22Rv1 (cell line): ENCODE measurements around the gene CAPRIN1.
"Not testable (repeated sequence)": the region's sequence is repeated elsewhere in the genome, so short reads cannot be mapped to it uniquely, and the experiment has no call there.

Source experiments
- H3K27ac ChIP-seq: fragments of 450-650 bp; 2 replicates; pipeline ENCODE4 v1.5.1; 2017
- CTCF ChIP-seq: fragments of 450-650 bp; IDR thresholded peaks from 2 replicates; pipeline ENCODE4 v1.5.1; 2017; ENCODE audit warnings: mild to moderate bottlenecking
- ZFX ChIP-seq: fragments of 450-650 bp; IDR thresholded peaks from 2 replicates; pipeline ENCODE4 v1.6.1; 2017; ENCODE audit warnings: antibody characterized with exemption, borderline replicate concordance

The CAPRIN1 gene

GRCh38 chr11:34053161-34053686 lies 1.7 kb downstream of the CAPRIN1 start:
- H3K27ac ChIP-seq, result peak overlapping the region; percentile 98
- TF ChIP-seq ZFX, result no peak
- no peak for TF ChIP-seq CTCF

DNA sequence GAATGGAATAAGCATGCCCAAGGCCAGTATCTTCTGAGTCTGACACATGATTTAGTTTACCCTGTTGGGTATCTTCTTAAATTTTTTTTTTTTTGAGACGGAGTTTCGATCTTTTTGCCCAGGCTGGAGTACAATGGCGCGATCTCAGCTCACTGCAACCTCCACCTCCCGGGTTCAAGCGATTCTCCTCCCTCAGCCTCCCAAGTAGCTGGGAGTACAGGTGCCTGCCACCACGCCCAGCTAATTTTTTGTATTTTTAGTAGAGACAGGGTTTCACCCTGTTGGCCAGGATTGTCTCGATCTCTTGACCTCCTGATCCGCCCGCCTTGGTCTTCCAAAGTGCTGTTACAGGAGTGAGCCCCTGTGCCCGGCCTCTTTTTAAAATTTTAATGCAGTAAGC lies 2.8 kb downstream of the CAPRIN1 start:
- not testable (repeated sequence) for H3K27ac ChIP-seq

GRCh38 chr11:34055218-34056000 lies 3.9 kb downstream of the CAPRIN1 start:
- H3K27ac ChIP-seq, result peak overlapping the region; percentile 42
- TF ChIP-seq ZFX (no peak), CTCF (no peak)

GRCh38 chr11:34056672-34057071 lies 5.1 kb downstream of the CAPRIN1 start:
- peak overlapping the region; percentile 42 for H3K27ac ChIP-seq
- no peak for TF ChIP-seq ZFX
- TF ChIP-seq CTCF, result no peak

GRCh38 chr11:34063061-34063795 lies 11.7 kb downstream of the CAPRIN1 start:
- H3K27ac ChIP-seq, result no peak overlapping the region
- TF ChIP-seq ZFX (no peak), CTCF (no peak)

DNA sequence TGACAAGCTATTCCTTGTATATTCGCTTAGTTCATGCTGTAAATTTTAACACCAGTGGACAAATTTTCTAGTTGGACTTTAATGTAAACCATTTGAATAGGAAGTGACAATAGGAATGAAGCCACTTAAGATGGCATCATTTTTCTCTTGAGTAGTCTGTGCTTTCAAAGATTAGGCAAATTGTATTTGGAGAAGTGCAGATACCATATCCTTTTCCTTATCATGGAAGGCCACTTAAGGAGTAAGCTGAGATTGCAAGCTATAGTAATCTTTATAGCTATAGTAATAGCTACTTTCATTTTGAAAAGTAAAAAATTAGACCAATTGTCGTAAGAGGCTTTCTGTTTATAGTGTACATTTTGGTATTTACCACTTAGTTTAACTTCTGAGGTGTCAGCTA lies 12.8 kb downstream of the CAPRIN1 start:
- TF ChIP-seq CTCF (no peak), ZFX (no peak)
- no peak overlapping the region for H3K27ac ChIP-seq

GRCh38 chr11:34065505-34066203 lies 14.1 kb downstream of the CAPRIN1 start:
- TF ChIP-seq ZFX (no peak), CTCF (no peak)

GRCh38 chr11:34066766-34067165 lies 15.2 kb downstream of the CAPRIN1 start:
- not testable (repeated sequence) for H3K27ac ChIP-seq

More at GRCh38 chr11:34065505-34066203, 14.1 kb downstream of the CAPRIN1 start:
- no peak overlapping the region for H3K27ac ChIP-seq
